ENCODE measurements around the gene CERS6. TPM values are rescaled to one million over a fixed set of nuclear protein-coding genes. Genes with fewer than 3 reads are reported as not detected.

The CERS6 gene
- polyA plus RNA-seq, 1 donor from 2014 or later, result 59.3 TPM

DNA sequence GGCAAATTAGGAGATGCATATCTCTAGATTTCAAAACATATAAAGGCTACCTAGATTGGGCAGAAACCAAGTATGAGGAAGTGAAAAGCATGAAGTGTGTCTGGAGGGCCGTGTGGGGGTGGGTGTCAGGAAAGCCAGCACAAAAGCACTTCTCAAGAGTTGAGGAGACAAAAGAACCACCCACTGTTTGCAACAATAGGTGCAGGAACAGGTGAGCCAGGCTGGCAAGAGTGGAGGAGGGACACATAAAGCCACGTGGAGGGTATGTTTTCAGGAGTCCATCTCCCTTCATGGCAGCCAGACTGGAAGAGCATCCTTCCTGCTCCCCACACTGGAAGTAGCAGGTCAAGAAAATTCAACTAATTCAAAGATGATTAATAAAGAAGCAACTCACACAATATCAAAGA, 96.4 kb downstream of the CERS6 start:
- Histone ChIP-seq H3K27ac (ENCODE audit: low read length) (no peak overlapping the region), H3K36me3 (ENCODE audit: insufficient read depth, low read length) (no peaks in the 10 kb centered on the region), H4K20me1 (ENCODE audit: insufficient read depth) (no peaks in the 10 kb centered on the region), H3K9me3 (ENCODE audit: low read length) (no peaks in the 10 kb centered on the region), H3K4me2 (ENCODE audit: low read length) (no peak overlapping the region), H3K79me2 (replicated peaks; ENCODE audit: insufficient read depth, low read length) (no peaks in the 10 kb centered on the region), H3F3A (ENCODE audit: insufficient read depth, low read length, poor library complexity, severe bottlenecking) (no peaks in the 10 kb centered on the region), H2AFZ (ENCODE audit: low read depth, low read length) (no peak overlapping the region), H3K27me3 (ENCODE audit: insufficient read depth, low read depth, low read length) (no peaks in the 10 kb centered on the region), H3K9me2 (ENCODE audit: insufficient read depth, low read length) (no peaks in the 10 kb centered on the region), H3K4me3 (ENCODE audit: low read length) (no peak overlapping the region), H3K9ac (ENCODE audit: low read length) (no peak overlapping the region)
- TF ChIP-seq MXI1 (conservative IDR thresholded peaks at IDR 0.05; ENCODE audit: poor library complexity, severe bottlenecking) (no peak), EP300 (conservative IDR thresholded peaks at IDR 0.05; ENCODE audit: poor library complexity, severe bottlenecking) (no peak), TAF1 (IDR thresholded peaks at IDR 0.05; ENCODE audit: low read depth) (no peak), CTCF (IDR thresholded peaks at IDR 0.05; ENCODE audit: poor library complexity, severe bottlenecking) (no peak), EZH2 (IDR thresholded peaks at IDR 0.05; ENCODE audit: borderline replicate concordance, insufficient read depth, low read length, poor library complexity, severe bottlenecking) (no peak), SMC3 (conservative IDR thresholded peaks at IDR 0.05; ENCODE audit: poor library complexity) (no peak), REST (IDR thresholded peaks at IDR 0.05; ENCODE audit: borderline replicate concordance) (no peak), RAD21 (conservative IDR thresholded peaks at IDR 0.05) (no peak), POLR2AphosphoS5 (IDR thresholded peaks at IDR 0.05) (no peak)

GRCh38 chr2:168555283-168555682, 99.2 kb downstream of the CERS6 start:
- no peaks in the 10 kb centered on the region for H3F3A ChIP-seq (ENCODE audit: insufficient read depth, low read length, poor library complexity, severe bottlenecking)
- TF ChIP-seq POLR2AphosphoS5 (IDR thresholded peaks at IDR 0.05) (no peak), MXI1 (conservative IDR thresholded peaks at IDR 0.05; ENCODE audit: poor library complexity, severe bottlenecking) (no peak), TAF1 (IDR thresholded peaks at IDR 0.05; ENCODE audit: low read depth) (no peak), EP300 (conservative IDR thresholded peaks at IDR 0.05; ENCODE audit: poor library complexity, severe bottlenecking) (no peak), SMC3 (conservative IDR thresholded peaks at IDR 0.05; ENCODE audit: poor library complexity) (no peak), CTCF (IDR thresholded peaks at IDR 0.05; ENCODE audit: poor library complexity, severe bottlenecking) (no peak), REST (IDR thresholded peaks at IDR 0.05; ENCODE audit: borderline replicate concordance) (no peak), RAD21 (conservative IDR thresholded peaks at IDR 0.05) (no peak), EZH2 (IDR thresholded peaks at IDR 0.05; ENCODE audit: borderline replicate concordance, insufficient read depth, low read length, poor library complexity, severe bottlenecking) (no peak)
- H3K9ac ChIP-seq (ENCODE audit: low read length), result no peak overlapping the region
- no peak overlapping the region for H3K27ac ChIP-seq (ENCODE audit: low read length)
- no peak overlapping the region for H3K4me3 ChIP-seq (ENCODE audit: low read length)
- H3K9me2 ChIP-seq (ENCODE audit: insufficient read depth, low read length), result no peaks in the 10 kb centered on the region
- no peaks in the 10 kb centered on the region for H3K27me3 ChIP-seq (ENCODE audit: insufficient read depth, low read depth, low read length)
- H4K20me1 ChIP-seq (ENCODE audit: insufficient read depth), result no peaks in the 10 kb centered on the region
- H3K9me3 ChIP-seq (ENCODE audit: low read length), result no peaks in the 10 kb centered on the region
- no peaks in the 10 kb centered on the region for H3K36me3 ChIP-seq (ENCODE audit: insufficient read depth, low read length)
- no peaks in the 10 kb centered on the region for H3K79me2 ChIP-seq (replicated peaks; ENCODE audit: insufficient read depth, low read length)
- H2AFZ ChIP-seq (ENCODE audit: low read depth, low read length), result no peak overlapping the region
- H3K4me2 ChIP-seq (ENCODE audit: low read length), result no peak overlapping the region
